Brain pericyte (primary cell): ENCODE data around the gene TMEM174.

ENCODE experiments used
- DNase-seq: peaks from one replicate; pipeline ENCODE4 v3.0.0-alpha.2; 2012; ENCODE audit warnings: low read depth, low spot score

TMEM174 gene

GRCh38 chr5:73172951-73173350 lies at the start of gene TMEM174:
Gene TMEM174 (plus strand): TSS chr5:73173193. CDS start chr5:73173244, 51 bp downstream.
- no peak for DNase-seq

- no peak for DNase-seq
These were observed 47.7 kb upstream of the TMEM174 start for GRCh38 chr5:73125289-73125688.

- no peak for DNase-seq
These were observed 46.6 kb upstream of the TMEM174 start for GRCh38 chr5:73126381-73126780.

GRCh38 chr5:73126957-73127356 lies 46.0 kb upstream of the TMEM174 start:
- DNase-seq: no peak

GRCh38 chr5:73129143-73129542 lies 43.9 kb upstream of the TMEM174 start:
- DNase-seq: no peak

- DNase-seq: no peak
These were observed 42.2 kb upstream of the TMEM174 start for GRCh38 chr5:73130811-73131210.

- no peak for DNase-seq
These were observed 41.1 kb upstream of the TMEM174 start for GRCh38 chr5:73131711-73132425.

GRCh38 chr5:73132759-73133158 lies 40.2 kb upstream of the TMEM174 start:
- no peak for DNase-seq

GRCh38 chr5:73135021-73135420 lies 38.0 kb upstream of the TMEM174 start:
- no peak for DNase-seq

GRCh38 chr5:73135429-73136054 lies 37.5 kb upstream of the TMEM174 start:
- DNase-seq: no peak

GRCh38 chr5:73136055-73136562 lies 36.9 kb upstream of the TMEM174 start:
- DNase-seq: no peak

- no peak for DNase-seq
These were observed 35.1 kb upstream of the TMEM174 start for GRCh38 chr5:73137563-73138530.

- DNase-seq: no peak
These were observed 33.5 kb upstream of the TMEM174 start for GRCh38 chr5:73139485-73139884.

GRCh38 chr5:73140801-73141200 lies 32.2 kb upstream of the TMEM174 start:
- no peak for DNase-seq

- DNase-seq: no peak
These were observed 31.0 kb upstream of the TMEM174 start for GRCh38 chr5:73142035-73142434.

GRCh38 chr5:73143716-73144115 lies 29.3 kb upstream of the TMEM174 start:
- DNase-seq: no peak

- DNase-seq: no peak
These were observed 23.5 kb upstream of the TMEM174 start for GRCh38 chr5:73149540-73149939.

- no peak for DNase-seq
These were observed 22.1 kb upstream of the TMEM174 start for GRCh38 chr5:73150876-73151275.

- DNase-seq: no peak
These were observed 21.1 kb upstream of the TMEM174 start for GRCh38 chr5:73151766-73152410.

GRCh38 chr5:73152411-73153388 lies 20.3 kb upstream of the TMEM174 start:
- DNase-seq: no peak
